Esophagus squamous epithelium (tissue), 4 donors: ENCODE measurements around the gene TSC22D1.

ENCODE experiments used
- CTCF ChIP-seq, 6 experiments: fragments of 450-650 bp in 4 of 6; fragments of 200-600 bp in 2 of 6; sonication (generic) in 2 of 6; IDR thresholded peaks; one replicate each; pipeline ENCODE4 v1.5.1; 2016 to 2019; ENCODE audit warnings: antibody characterized with exemption in 6 of 6, mild to moderate bottlenecking in 4 of 6, moderate library complexity in 4 of 6
- POLR2A ChIP-seq, 4 donors: fragments of 450-650 bp; IDR thresholded peaks; one replicate each; pipeline ENCODE4 v1.6.1; 2017; ENCODE audit warnings: antibody characterized with exemption in 4 of 4, mild to moderate bottlenecking in 4 of 4, moderate library complexity in 3 of 4

- TF ChIP-seq CTCF (IDR thresholded peaks at IDR 0.05) (no peak), POLR2A (IDR thresholded peaks at IDR 0.05) (no peak)
Measured at GRCh38 chr13:44383945-44384344, 192.2 kb downstream of the TSC22D1 start.
